Measurements from ENCODE around the gene PROC.

PROC gene

DNA sequence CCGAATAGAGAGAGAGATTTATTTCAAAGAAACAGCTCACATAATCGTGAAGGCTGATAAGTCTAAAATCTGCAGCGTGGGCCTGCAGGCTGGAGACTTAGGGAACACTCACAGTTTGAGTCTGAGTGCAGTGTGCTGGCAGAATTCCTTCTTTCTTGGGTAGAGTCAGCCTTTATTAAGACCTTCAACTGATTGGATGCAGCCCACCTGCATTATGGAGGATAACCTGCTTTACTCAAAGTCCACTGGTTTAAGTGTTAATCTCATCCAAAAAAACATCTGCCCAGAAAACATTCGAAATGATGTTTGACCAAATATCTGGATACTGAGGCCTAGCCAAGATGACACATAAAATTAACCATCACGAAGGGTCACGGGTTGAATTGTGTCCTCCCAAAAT, 16.3 kb downstream of the PROC start:
- ChIA-PET CTCF (no interaction called here), POLR2A (no interaction called here)
- no peak for TF ChIP-seq ELF4 (IDR thresholded peaks at IDR 0.05)
- TF ChIP-seq SUZ12 (IDR thresholded peaks at IDR 0.05) = no peak
- TF ChIP-seq SP1 (IDR thresholded peaks at IDR 0.05) = no peak
- no peak for TF ChIP-seq HDGF (IDR thresholded peaks at IDR 0.05; ENCODE audit: borderline replicate concordance)
- TF ChIP-seq ARNT (IDR thresholded peaks at IDR 0.05) = no peak
- TF ChIP-seq BHLHE40 (IDR thresholded peaks at IDR 0.05; ENCODE audit: borderline replicate concordance) = no peak
- TF ChIP-seq FOXA1 (IDR thresholded peaks at IDR 0.05) = no peak
- TF ChIP-seq FOXK2 (IDR thresholded peaks at IDR 0.05) = no peak
- TF ChIP-seq PKNOX1 (IDR thresholded peaks at IDR 0.05) = no peak
- TF ChIP-seq CTBP1 (IDR thresholded peaks at IDR 0.05; ENCODE audit: borderline replicate concordance) = no peak
- no peak for TF ChIP-seq FOXM1 (IDR thresholded peaks at IDR 0.05; ENCODE audit: borderline replicate concordance)
- no peak for TF ChIP-seq LEF1 (IDR thresholded peaks at IDR 0.05; ENCODE audit: borderline replicate concordance)
- TF ChIP-seq L3MBTL2 (conservative IDR thresholded peaks at IDR 0.05) = no peak
- TF ChIP-seq ZNF384 (IDR thresholded peaks at IDR 0.05) = no peak
- no peak for TF ChIP-seq TARDBP (IDR thresholded peaks at IDR 0.05)
- no peak for TF ChIP-seq NFRKB (IDR thresholded peaks at IDR 0.05)
- DNase-seq (ENCODE audit: extremely low spot score) = no peak

- POLR2A ChIA-PET = no interaction called here
These were observed 18.8 kb downstream of the PROC start for GRCh38 chr2:127437056-127437455.

GRCh38 chr2:127437781-127438726, 19.8 kb downstream of the PROC start:
- DNase-seq (ENCODE audit: extremely low spot score) = no peak
- ChIA-PET POLR2A (no interaction called here), CTCF (interaction anchor here (1.0 kb wide), 1 partner anchor 22 kb away, joined by 3 read pairs; no protein-coding TSS in a partner anchor)
- TF ChIP-seq LEF1 (IDR thresholded peaks at IDR 0.05; ENCODE audit: borderline replicate concordance) = no peak
- TF ChIP-seq SP1 (IDR thresholded peaks at IDR 0.05) = no peak
- TF ChIP-seq ZNF384 (IDR thresholded peaks at IDR 0.05) = no peak
- no peak for TF ChIP-seq SUZ12 (IDR thresholded peaks at IDR 0.05)
- TF ChIP-seq ELF4 (IDR thresholded peaks at IDR 0.05) = no peak
- TF ChIP-seq ARNT (IDR thresholded peaks at IDR 0.05) = no peak
- TF ChIP-seq L3MBTL2 (conservative IDR thresholded peaks at IDR 0.05) = no peak
- TF ChIP-seq NFRKB (IDR thresholded peaks at IDR 0.05) = no peak
- no peak for TF ChIP-seq CTBP1 (IDR thresholded peaks at IDR 0.05; ENCODE audit: borderline replicate concordance)
- no peak for TF ChIP-seq FOXM1 (IDR thresholded peaks at IDR 0.05; ENCODE audit: borderline replicate concordance)
- TF ChIP-seq HDGF (IDR thresholded peaks at IDR 0.05; ENCODE audit: borderline replicate concordance) = no peak
- TF ChIP-seq TARDBP (IDR thresholded peaks at IDR 0.05) = no peak
- no peak for TF ChIP-seq FOXK2 (IDR thresholded peaks at IDR 0.05)
- no peak for TF ChIP-seq FOXA1 (IDR thresholded peaks at IDR 0.05)
- no peak for TF ChIP-seq PKNOX1 (IDR thresholded peaks at IDR 0.05)
- TF ChIP-seq BHLHE40 (IDR thresholded peaks at IDR 0.05; ENCODE audit: borderline replicate concordance) = no peak

More at GRCh38 chr2:127437056-127437455, 18.8 kb downstream of the PROC start:
- DNase-seq (ENCODE audit: extremely low spot score) = no peak
- TF ChIP-seq TARDBP (IDR thresholded peaks at IDR 0.05) = no peak
- no peak for TF ChIP-seq LEF1 (IDR thresholded peaks at IDR 0.05; ENCODE audit: borderline replicate concordance)
- no peak for TF ChIP-seq ELF4 (IDR thresholded peaks at IDR 0.05)
- TF ChIP-seq FOXM1 (IDR thresholded peaks at IDR 0.05; ENCODE audit: borderline replicate concordance) = no peak
- no peak for TF ChIP-seq ZNF384 (IDR thresholded peaks at IDR 0.05)
- TF ChIP-seq SUZ12 (IDR thresholded peaks at IDR 0.05) = no peak
- TF ChIP-seq BHLHE40 (IDR thresholded peaks at IDR 0.05; ENCODE audit: borderline replicate concordance) = no peak
- TF ChIP-seq ARNT (IDR thresholded peaks at IDR 0.05) = no peak
- TF ChIP-seq HDGF (IDR thresholded peaks at IDR 0.05; ENCODE audit: borderline replicate concordance) = no peak
- TF ChIP-seq SP1 (IDR thresholded peaks at IDR 0.05) = no peak
- TF ChIP-seq FOXK2 (IDR thresholded peaks at IDR 0.05) = no peak
- TF ChIP-seq L3MBTL2 (conservative IDR thresholded peaks at IDR 0.05) = no peak
- no peak for TF ChIP-seq PKNOX1 (IDR thresholded peaks at IDR 0.05)
- TF ChIP-seq NFRKB (IDR thresholded peaks at IDR 0.05) = no peak
- TF ChIP-seq FOXA1 (IDR thresholded peaks at IDR 0.05) = no peak
- no peak for TF ChIP-seq CTBP1 (IDR thresholded peaks at IDR 0.05; ENCODE audit: borderline replicate concordance)
- CTCF ChIA-PET = interaction anchor here (1.0 kb wide), 1 partner anchor 21 kb away, joined by 3 read pairs; no protein-coding TSS in a partner anchor

DNA sequence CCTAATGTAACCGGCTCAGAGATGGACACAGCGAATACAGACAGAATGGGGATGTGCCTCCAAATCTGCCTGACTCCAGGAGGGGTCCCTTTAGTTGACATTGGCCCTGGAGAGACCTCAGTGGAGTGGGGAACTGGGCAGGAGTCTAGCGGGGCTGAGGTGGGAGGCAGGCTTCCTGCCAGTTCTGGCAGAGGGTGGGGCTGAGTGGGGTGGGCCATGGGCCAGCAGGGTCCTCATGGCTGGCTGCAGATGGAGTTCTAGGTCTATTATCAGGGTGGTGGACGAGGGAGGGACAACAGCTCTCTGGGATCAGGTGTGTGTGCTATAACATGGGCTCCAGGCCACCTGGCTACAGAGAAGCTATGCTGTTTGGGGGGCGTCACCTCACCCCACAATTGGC, 21.1 kb downstream of the PROC start:
- ChIA-PET POLR2A (no interaction called here), CTCF (no interaction called here)
- DNase-seq (ENCODE audit: extremely low spot score) = no peak
- TF ChIP-seq ZNF384 (IDR thresholded peaks at IDR 0.05) (no peak), L3MBTL2 (conservative IDR thresholded peaks at IDR 0.05) (no peak), PKNOX1 (IDR thresholded peaks at IDR 0.05) (no peak), FOXK2 (IDR thresholded peaks at IDR 0.05) (no peak), ELF4 (IDR thresholded peaks at IDR 0.05) (no peak), HDGF (IDR thresholded peaks at IDR 0.05; ENCODE audit: borderline replicate concordance) (no peak), CTBP1 (IDR thresholded peaks at IDR 0.05; ENCODE audit: borderline replicate concordance) (no peak), TARDBP (IDR thresholded peaks at IDR 0.05) (no peak), LEF1 (IDR thresholded peaks at IDR 0.05; ENCODE audit: borderline replicate concordance) (no peak), NFRKB (IDR thresholded peaks at IDR 0.05) (no peak), FOXA1 (IDR thresholded peaks at IDR 0.05) (no peak), SUZ12 (IDR thresholded peaks at IDR 0.05) (no peak), ARNT (IDR thresholded peaks at IDR 0.05) (no peak), SP1 (IDR thresholded peaks at IDR 0.05) (no peak)

Measured in HEK293T (cell line).